HG03064 (cell line): ENCODE measurements around the gene NKAIN2.
"Not testable (repeated sequence)": the region's sequence is repeated elsewhere in the genome, so short reads cannot be mapped to it uniquely, and the experiment has no call there.

Experiments
- ATAC-seq: cut with Tn5 transposase; IDR thresholded peaks from one replicate; pipeline ENCODE4 v1.9.1; 2021; ENCODE audit warnings: low read depth; ENCODE audit not compliant: unreplicated experiment

Gene NKAIN2

DNA sequence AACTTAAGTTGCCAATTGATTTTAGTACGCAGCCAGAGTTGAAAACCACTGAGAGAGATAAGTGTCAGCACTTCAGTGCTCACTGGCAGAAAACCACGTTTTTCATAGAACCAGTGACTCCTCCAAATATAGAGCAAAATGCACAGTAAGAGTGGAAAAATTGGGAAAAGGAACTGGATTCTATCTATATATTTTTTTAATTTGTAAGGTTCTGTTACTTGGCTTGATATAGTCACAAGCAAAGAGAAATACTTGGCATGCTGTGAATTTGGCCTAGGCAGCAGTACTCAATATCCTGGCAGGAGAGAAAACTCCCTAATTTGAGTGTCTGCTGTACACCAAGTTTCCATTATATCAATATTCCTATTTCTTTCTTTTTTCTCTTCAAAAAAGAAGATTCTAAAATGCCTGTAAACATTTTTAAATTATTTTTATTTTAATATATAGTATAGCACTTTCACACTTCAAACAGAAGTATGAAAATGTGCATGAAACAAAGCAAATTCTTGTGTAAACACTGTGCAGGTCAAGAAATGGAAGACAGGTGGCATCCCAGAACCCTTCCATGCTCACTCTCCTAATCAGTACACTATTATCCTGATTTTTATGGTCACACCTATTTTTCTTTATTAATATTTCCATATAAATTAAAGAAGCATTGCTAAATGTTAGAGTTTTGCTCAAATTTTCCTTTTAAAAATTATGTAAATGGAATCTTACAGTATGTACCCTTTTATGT lies 596.8 kb downstream of the NKAIN2 start:
- ATAC-seq: no peak

DNA sequence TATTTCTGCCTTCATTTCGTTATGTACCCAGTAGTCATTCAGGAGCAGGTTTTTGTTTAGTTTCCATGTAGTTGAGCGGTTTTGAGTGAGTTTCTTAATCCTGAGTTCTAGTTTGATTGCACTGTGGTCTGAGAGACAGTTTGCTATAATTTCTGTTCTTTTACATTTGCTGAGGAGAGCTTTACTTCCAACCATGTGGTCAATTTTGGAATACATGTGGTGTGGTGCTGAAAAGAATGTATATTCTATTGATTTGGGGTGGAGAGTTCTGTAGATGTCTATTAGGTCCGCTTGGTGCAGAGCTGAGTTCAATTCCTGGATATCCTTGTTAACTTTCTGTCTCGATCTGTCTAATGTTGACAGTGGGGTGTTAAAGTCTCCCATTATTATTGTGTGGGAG lies 606.8 kb downstream of the NKAIN2 start:
- ATAC-seq: not testable (repeated sequence)

DNA sequence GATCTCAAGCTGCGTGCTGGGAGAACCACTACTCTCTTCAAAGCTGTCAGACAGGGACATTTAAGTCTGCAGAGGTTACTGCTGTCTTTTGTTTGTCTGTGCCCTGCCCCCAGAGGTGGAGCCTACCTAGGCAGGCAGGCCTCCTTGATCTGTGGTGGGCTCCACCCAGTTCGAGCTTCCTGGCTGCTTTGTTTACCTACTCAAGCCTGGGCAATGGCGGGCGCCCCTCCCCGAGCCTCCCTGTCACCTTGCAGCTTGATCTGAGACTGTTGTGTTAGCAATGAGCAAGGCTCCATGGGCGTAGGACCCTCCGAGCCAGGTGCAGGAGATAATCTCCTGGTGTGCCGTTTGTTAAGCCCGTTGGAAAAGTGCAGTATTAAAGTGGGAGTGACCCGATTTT lies 609.0 kb downstream of the NKAIN2 start:
- ATAC-seq: not testable (repeated sequence)

DNA sequence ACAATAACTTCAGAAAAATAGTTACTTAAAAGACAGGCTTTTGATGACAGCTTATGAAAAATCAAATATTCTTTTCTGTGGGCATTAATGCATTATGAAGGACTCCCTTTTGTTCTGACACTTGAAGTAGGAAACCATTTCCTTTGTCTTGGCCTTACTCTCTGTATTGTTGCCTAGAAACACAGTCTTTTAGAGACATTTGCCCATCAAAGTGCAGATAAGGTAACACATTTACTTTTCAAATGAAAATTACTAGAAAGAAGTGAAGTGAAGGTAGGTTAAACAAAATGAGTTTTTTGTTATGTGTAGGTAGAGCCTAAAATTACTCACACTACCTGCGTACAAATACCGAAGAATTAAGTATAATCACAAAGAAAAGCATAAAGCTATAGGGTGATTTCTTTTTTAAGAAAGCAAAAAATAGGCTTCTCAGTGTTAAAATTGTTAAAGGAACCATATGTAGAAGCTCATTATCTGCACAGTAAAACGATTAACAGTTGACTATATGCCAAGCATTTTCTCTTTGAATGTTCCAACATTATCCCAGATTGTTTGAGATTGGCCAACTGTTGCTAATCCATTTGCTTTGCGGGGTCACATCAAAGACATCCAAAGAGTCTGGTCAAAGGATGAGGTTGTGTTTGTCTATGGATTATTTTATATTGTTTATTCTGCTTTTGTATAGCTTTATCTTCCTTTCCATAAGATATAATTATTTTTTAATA lies 616.6 kb downstream of the NKAIN2 start:
- ATAC-seq: no peak

- ATAC-seq: no peak
Measured at GRCh38 chr6:124423621-124424020, 620.0 kb downstream of the NKAIN2 start.

GRCh38 chr6:124430740-124431318 lies 627.2 kb downstream of the NKAIN2 start:
- no peak for ATAC-seq

DNA sequence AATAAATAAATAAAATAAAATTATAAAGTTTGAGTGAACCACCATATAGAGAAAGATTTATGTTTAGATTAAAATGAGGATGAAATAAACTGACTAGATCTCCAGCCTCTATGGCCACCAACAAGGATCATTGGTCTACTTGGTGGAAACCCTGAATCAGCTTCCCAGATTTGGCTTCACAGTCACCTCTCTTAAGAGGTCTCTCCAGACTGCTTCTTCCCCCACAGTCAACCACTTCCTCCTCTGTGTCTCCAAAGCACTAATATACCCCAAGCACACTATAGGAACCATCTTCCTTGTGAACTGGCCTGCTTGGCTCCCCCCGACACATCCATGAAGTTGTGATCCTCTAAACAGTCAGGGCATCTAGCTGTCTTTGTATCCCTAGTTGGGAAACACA lies 629.0 kb downstream of the NKAIN2 start:
- ATAC-seq: no peak

GRCh38 chr6:124433387-124434160 lies 629.9 kb downstream of the NKAIN2 start:
- no peak for ATAC-seq

- no peak for ATAC-seq
Measured at GRCh38 chr6:124434421-124434820, 630.8 kb downstream of the NKAIN2 start.

- ATAC-seq: no peak
Measured at GRCh38 chr6:124436803-124437202, 633.1 kb downstream of the NKAIN2 start.

DNA sequence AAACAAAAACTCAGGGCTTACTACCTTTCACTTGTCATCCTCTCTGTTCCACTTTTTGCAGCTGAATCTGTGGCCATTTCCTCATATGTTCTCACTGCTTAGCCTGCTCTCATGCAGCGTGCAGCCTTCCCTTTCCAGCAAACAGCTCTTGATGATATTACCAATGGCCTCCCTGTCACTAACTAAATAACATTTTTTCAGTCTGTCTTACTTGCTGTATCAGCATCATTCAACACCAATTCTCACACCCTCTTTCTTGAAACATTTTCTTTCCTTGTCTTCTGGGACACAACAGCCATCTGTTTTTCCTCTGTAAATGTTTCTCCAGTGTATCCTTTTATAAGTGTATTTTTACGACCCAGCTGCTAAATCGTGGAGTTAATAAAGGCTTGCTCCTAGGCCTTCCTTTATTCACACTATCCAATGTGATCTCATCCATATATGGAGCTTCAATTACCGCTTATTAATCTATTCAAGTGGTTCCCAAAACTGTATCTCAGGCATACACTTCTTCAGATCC lies 634.9 kb downstream of the NKAIN2 start:
- ATAC-seq: no peak

DNA sequence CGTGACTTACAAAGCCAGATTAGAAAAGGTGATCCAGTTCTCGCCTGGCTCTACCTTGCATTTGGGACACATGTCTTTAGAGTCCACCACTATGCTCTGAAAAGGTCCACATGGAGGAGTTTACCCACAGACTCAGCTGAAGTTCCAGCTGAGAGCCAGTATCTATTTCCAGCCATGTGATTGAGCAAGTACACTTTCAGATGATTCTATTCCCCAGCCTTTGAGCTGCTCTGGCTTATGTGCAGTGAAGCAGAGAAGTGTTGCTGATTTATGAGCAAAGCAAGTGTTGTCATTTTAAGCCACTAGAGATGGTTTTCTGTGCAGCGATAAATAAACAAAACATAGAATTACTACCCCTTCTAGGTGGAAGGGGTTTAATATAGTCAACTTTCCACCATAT lies 637.8 kb downstream of the NKAIN2 start:
- ATAC-seq: no peak

DNA sequence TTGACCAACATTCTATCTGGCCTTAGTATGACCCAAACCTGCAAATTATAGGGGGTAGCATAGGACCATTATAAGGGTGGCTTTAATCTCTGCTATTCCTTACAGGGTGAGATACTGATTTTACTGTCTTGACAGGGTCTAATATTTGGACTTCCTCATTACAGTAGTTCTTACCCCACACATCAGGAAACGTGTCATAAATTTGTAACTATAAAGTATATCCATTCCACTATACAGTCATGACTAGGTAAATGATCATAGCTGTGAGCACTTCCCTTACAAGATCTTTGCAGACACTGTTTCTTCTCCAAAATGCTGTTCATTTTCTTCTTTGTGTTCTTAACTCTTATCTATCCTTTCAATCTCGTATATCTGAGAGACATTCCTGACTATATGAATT lies 639.9 kb downstream of the NKAIN2 start:
- no peak for ATAC-seq

DNA sequence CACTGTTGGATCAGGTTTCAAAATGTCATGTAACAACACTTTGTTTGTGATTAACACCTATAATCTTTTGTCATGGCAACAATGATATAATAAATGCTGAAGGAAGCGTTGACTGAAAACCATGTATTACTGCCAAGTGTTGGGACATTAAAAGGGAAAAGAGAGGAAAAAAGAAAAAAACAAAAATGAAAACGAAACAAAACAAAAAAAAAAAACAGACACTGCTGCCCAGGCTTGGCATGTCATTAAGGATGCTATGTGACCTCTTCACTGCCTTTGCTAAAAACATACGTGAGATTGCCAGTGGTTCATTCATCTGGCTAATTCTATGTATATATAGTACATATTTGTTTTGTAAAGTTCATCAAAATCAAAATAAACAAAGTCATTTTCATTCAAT lies 641.9 kb downstream of the NKAIN2 start:
- ATAC-seq: no peak

DNA sequence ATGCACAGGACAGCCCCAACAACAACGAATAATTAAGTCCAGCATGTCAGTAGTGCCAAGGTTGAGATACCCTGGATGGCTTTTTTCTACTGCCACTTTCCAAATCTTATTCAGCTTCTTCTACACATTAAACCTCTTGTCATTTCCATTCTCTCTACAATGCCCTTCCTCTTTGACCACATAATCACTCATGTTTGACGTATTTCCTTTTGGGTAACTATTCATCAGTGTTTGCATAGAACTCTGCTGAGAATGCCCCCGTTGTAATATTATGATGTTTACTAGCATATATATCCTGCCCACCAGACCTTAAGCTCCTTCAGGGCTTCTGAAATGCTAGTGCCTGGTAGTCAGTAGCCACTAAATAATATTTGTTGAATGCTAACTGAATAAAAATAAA lies 643.3 kb downstream of the NKAIN2 start:
- no peak for ATAC-seq

DNA sequence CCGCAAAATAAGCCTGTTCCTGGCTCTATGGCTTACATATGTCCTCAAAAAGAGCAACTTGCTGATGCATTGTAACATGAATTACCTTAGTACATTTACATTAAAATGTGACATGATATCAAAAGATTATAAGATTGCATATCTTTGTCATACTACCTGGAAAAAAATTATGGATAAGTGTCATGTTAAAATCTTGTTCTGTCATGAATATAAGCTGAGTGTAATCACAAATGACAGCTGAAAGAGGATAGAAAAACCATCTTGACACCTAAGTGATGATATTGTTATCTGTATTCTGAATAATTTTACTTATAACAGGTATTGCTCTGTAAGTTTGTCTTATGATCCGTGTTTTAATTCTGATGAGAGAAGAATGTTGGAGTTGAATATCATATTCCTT lies 655.6 kb downstream of the NKAIN2 start:
- no peak for ATAC-seq

DNA sequence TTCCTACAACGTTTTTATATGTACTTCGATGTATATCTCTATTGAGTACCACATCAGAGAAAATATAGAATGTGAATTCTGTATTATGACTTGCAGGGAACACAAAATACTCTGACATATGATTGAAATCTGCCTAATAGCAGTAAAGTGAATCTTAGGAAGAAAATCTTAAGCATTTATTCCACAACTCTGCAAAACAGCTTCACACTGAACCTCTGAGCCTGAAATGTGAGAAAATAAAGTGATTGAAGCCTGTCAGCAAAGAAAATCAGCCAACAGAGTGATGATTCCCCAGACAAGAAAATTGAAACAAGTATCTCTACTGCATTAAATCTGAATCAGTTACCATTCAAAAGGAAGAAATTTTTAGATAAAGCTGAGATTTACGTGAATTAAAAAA lies 659.1 kb downstream of the NKAIN2 start:
- no peak for ATAC-seq

DNA sequence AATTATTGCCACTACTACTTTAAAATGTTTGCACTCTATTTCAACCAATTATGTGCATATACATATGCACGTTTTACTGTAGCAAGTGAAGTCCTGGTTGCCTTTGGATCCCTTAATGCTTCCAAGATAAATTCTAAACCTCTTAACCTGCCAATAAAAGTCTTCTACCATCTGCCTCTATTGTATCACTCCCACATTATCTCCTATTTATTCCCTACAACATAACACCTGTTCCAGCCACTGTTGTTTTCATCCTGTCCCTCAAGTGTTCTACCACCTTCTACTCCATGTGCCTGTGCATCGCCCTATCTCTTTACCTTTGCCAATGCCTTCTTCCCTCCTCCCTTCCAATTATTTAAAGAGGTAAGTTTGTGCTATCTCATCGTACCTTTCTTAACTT lies 659.6 kb downstream of the NKAIN2 start:
- no peak for ATAC-seq

DNA sequence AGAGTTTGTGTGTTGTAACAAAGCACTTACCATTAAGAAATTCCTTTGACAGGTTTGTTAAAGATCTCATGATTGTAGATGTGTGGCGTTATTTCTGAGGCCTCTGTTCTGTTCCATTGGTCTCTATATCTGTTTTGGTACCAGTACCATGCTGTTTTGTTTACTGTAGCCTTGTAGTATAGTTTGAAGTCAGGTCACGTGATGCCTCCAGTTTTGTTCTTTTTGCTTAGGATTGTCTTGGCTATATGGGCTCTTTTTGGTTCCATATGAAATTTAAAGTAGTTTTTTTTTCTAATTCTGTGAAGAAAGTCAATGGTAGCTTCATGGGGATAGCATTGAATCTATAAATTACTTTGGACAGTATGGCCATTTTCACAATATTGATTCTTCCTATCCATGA lies 660.9 kb downstream of the NKAIN2 start:
- not testable (repeated sequence) for ATAC-seq

GRCh38 chr6:124466949-124467348 lies 663.3 kb downstream of the NKAIN2 start:
- ATAC-seq: no peak

DNA sequence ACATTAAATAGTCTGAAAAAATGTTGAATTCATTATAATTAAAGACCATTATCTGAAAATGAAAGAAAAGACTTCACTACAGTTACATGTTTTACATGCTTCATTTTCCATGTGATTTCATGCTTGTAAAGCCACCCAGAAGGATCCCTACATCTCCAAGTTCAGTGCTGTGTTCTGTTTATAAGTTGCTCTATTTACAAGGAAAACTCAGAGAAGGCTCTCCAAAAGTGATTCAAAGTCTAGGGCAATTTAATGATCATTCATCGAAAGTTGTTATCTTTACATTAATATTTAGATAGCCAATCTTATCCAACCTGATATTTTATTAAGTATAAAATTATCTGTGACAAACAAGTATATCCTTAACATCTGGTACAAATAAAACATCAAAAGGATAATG lies 663.7 kb downstream of the NKAIN2 start:
- ATAC-seq: no peak
